GM23338 (cell line): ENCODE results near the gene GPATCH11. TPM values are rescaled to one million over a fixed set of nuclear protein-coding genes. Genes with fewer than 3 reads are reported as not detected.

ENCODE experiments used
- ATAC-seq: fragments of 200-7000 bp; cut with Tn5 transposase; 3 replicates; pipeline ENCODE4 v1.9.1; 2020
- DNase-seq: peaks from one replicate; pipeline ENCODE4 v3.0.0-alpha.2; 2015; ENCODE audit warnings: low spot score
- H2AFZ ChIP-seq: fragments of 200-600 bp; sonication (generic); 2 replicates; pipeline ENCODE4 v1.8.0; 2016; ENCODE audit warnings: antibody characterized with exemption, mild to moderate bottlenecking, moderate library complexity
- H3F3A ChIP-seq: fragments of 200-600 bp; sonication (generic); replicated peaks from 2 replicates; pipeline ENCODE4 v1.8.0; 2017; ENCODE audit warnings: antibody characterized with exemption, mixed run types, low read depth
- H3K27ac ChIP-seq: fragments of 200-600 bp; sonication (generic); 2 replicates; pipeline ENCODE4 v1.6.1; 2016; ENCODE audit warnings: low read depth
- H3K27me3 ChIP-seq: fragments of 200-600 bp; sonication (generic); 2 replicates; pipeline ENCODE4 v1.8.0; 2016; ENCODE audit warnings: mild to moderate bottlenecking, mixed run types, moderate library complexity; ENCODE audit not compliant: insufficient read depth
- H3K36me3 ChIP-seq: fragments of 200-600 bp; sonication (generic); 2 replicates; pipeline ENCODE4 v1.8.0; 2016; ENCODE audit warnings: mild to moderate bottlenecking; ENCODE audit not compliant: insufficient read depth
- H3K4me1 ChIP-seq: fragments of 200-600 bp; sonication (generic); 2 replicates; pipeline ENCODE4 v1.8.0; 2016; ENCODE audit warnings: mild to moderate bottlenecking, moderate library complexity; ENCODE audit not compliant: insufficient read depth
- H3K4me2 ChIP-seq: fragments of 200-600 bp; sonication (generic); 2 replicates; pipeline ENCODE4 v1.7.1; 2017; ENCODE audit warnings: mixed run types
- H3K4me3 ChIP-seq: fragments of 200-600 bp; sonication (generic); 2 replicates; pipeline ENCODE4 v1.6.1; 2016; ENCODE audit warnings: mixed run types
- H3K79me2 ChIP-seq: fragments of 200-600 bp; sonication (generic); replicated peaks from 2 replicates; pipeline ENCODE4 v1.8.0; 2017; ENCODE audit warnings: mild to moderate bottlenecking; ENCODE audit not compliant: insufficient read depth
- H3K9me2 ChIP-seq: fragments of 200-600 bp; sonication (generic); 2 replicates; pipeline ENCODE4 v1.8.0; 2017; ENCODE audit not compliant: insufficient read depth
- H4K20me1 ChIP-seq: fragments of 200-600 bp; sonication (generic); replicated peaks from 2 replicates; pipeline ENCODE4 v1.8.0; 2017; ENCODE audit warnings: mild to moderate bottlenecking; ENCODE audit not compliant: insufficient read depth
- H3K27ac Mint-ChIP-seq: 2 replicates; pipeline ENCODE4 v1.8.0; 2020; ENCODE audit warnings: inconsistent platforms, mild to moderate bottlenecking, moderate library complexity, mixed read lengths
- H3K27me3 Mint-ChIP-seq: 3 replicates; pipeline ENCODE4 v1.8.0; 2022; ENCODE audit warnings: low read depth, mild to moderate bottlenecking, moderate library complexity, mixed read lengths, inconsistent platforms; ENCODE audit not compliant: insufficient read depth, poor library complexity
- H3K36me3 Mint-ChIP-seq: 3 replicates; pipeline ENCODE4 v1.8.0; 2021; ENCODE audit warnings: low read depth, mild to moderate bottlenecking, inconsistent platforms, moderate library complexity, mixed read lengths
- H3K4me1 Mint-ChIP-seq: 3 replicates; pipeline ENCODE4 v1.8.0; 2020; ENCODE audit warnings: mild to moderate bottlenecking, inconsistent platforms, mixed read lengths
- H3K4me3 Mint-ChIP-seq: 3 replicates; pipeline ENCODE4 v1.8.0; 2021; ENCODE audit warnings: moderate library complexity, mild to moderate bottlenecking, inconsistent platforms, mixed read lengths
- H3K9me3 Mint-ChIP-seq: 3 replicates; pipeline ENCODE4 v1.8.0; 2020; ENCODE audit warnings: moderate library complexity, mild to moderate bottlenecking, inconsistent platforms, mixed read lengths
- CREB1 ChIP-seq: fragments of 250-450 bp; sonication (Bioruptor Pico); IDR thresholded peaks from 2 replicates; pipeline ENCODE4 v1.5.0; 2020; ENCODE audit warnings: low read depth, mild to moderate bottlenecking, moderate library complexity
- EZH2 ChIP-seq: fragments of 200-600 bp; sonication (generic); IDR thresholded peaks from one replicate; pipeline ENCODE4 v1.8.0; 2017; ENCODE audit warnings: antibody characterized with exemption, mild to moderate bottlenecking, low read depth; ENCODE audit not compliant: unreplicated experiment
- EZH2phosphoT487 ChIP-seq: fragments of 200-600 bp; sonication (generic); IDR thresholded peaks from one replicate; pipeline ENCODE4 v1.8.1; 2018; ENCODE audit warnings: antibody characterized with exemption; ENCODE audit not compliant: unreplicated experiment
- NANOG ChIP-seq: IDR thresholded peaks from 2 replicates; pipeline ENCODE4 v1.6.1; 2016; ENCODE audit warnings: antibody characterized with exemption, borderline replicate concordance
- POLR2AphosphoS5 ChIP-seq: IDR thresholded peaks from 2 replicates; pipeline ENCODE4 v1.6.1; 2016; ENCODE audit warnings: antibody characterized with exemption, low read depth
- STAT1 ChIP-seq: IDR thresholded peaks from one replicate; pipeline ENCODE4 v1.6.1; 2016; ENCODE audit warnings: antibody characterized with exemption; ENCODE audit not compliant: unreplicated experiment
- ZNF114 ChIP-seq: fragments of 250-450 bp; sonication (Bioruptor Pico); IDR thresholded peaks from 2 replicates; pipeline ENCODE4 v1.5.0; 2020; ENCODE audit warnings: mild to moderate bottlenecking, moderate library complexity
- ZNF462 ChIP-seq: fragments of 250-450 bp; sonication (Bioruptor Pico); IDR thresholded peaks from 2 replicates; pipeline ENCODE4 v1.5.0; 2020; ENCODE audit warnings: mild to moderate bottlenecking, moderate library complexity
- long read RNA-seq: library from polyadenylated mRNA; unstranded; transcript quantifications from one replicate; pipeline ENCODE4 v2.0.0, GENCODE V29; 2020; ENCODE audit not compliant: unreplicated experiment
- polyA plus RNA-seq: library from polyadenylated mRNA; unstranded; fragments of >200 nt; fragmentation: Nextera tagmentation; extraction: Ambion mirVana; gene quantifications from 2 replicates; pipeline ENCODE4 v1.2.1, GENCODE V29; 2016
- total RNA-seq: library from RNA; depleted of rRNA; stranded (reverse); fragments of >200 nt; shearing (Covaris generic); gene quantifications from 2 replicates; pipeline ENCODE4 v1.2.3, GENCODE V29; 2014; rRNA removed
- TF ChIP-seq, protein P1 (sequence below): IDR thresholded peaks from 2 replicates; pipeline ENCODE4 v1.6.1; 2016; ENCODE audit warnings: antibody characterized with exemption
- TF ChIP-seq, protein P2 (sequence below), 2 experiments: fragments of 200-600 bp in 1 of 2; sonication (generic) in 1 of 2; conservative IDR thresholded peaks; 2 replicates each; pipeline versions ENCODE4 v1.5.1 to v1.6.1; 2016 to 2017; ENCODE audit warnings: antibody characterized with exemption in 2 of 2, low read depth in 2 of 2, mild to moderate bottlenecking in 2 of 2, moderate library complexity in 1 of 2

GPATCH11 gene
- total RNA-seq, result 2.8 and 3.5 TPM in 2 replicates
- 4.3 and 8.0 TPM in 2 replicates for polyA plus RNA-seq
- long read RNA-seq, partial matches to known transcripts, result 0 of 1 reads
- long read RNA-seq, other reads (novel, unspliced or antisense), result 1 of 1 reads

DNA sequence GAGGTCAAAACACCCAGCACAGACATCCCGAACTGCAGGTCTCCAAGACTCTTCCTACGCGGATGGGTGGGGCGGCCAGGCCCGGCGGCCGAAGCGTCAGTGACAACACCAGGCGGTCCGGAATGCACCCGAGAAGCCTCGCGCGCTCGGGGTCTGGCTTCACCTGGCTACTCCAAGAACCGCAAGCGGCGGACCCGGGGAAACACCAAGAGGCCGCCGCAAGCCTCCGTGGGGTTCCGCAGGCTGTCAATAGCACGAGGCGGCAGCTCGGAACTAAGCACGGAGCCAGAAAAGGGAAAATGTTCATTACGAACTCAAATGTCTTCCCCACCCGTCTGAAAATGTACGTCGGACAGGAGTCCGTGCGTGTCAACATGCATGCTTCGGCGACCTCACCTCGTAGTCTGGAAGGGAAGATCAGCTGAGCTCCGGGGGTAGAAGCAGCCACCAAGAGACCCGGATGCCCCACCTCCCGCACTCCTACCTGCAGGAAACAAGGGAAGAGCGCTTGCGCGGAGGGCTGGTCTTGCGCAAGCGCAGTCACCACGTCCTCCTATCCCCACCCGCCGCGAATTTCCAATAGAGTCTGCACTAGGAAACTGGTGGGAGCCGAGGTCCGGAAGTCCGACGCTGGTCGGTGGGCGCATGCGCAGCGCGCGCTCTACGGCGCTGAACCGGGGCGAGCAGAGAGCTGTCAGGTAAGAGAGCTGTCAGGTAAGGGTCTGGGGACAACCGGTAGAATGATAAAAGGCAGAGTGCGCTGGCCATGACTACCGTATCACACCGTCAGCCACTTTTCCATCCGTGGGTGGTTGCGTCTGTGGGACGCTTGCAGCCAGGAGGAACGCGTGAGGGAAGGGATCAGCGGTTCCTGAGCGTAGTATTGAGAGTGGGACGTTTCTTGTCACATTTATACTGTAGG is at the start of gene GPATCH11, which contains the start of gene HEATR5B:
Gene GPATCH11, plus strand, starts transcription at position 646 of the 922 bp plus-strand sequence. CDS start 3,864 bp downstream, outside the sequence.
Gene HEATR5B, minus strand, starts transcription at position 500 of the 922 bp plus-strand sequence. CDS start 958 bp downstream, outside the sequence.
- Mint-ChIP-seq H3K27me3 (no peaks in the 10 kb centered on the region), H3K9me3 (no peaks in the 10 kb centered on the region), H3K4me3 (no peak within 1 kb of the TSS), H3K36me3 (no peaks in the 10 kb centered on the region; the same call in 1 of the 3 replicates), H3K27ac (no peak within 1 kb of the TSS), H3K4me1 (no peaks in the 10 kb centered on the region; the same call in none of the 3 replicates)
- no peaks in the 10 kb centered on the region for H3K9me2 ChIP-seq
- peaks cover 9% of the 10 kb centered on the region; the same call in 1 of the 2 replicates for H3K79me2 ChIP-seq
- H3K27ac ChIP-seq, result no peak within 1 kb of the TSS
- TF ChIP-seq CREB1 (CRISPR knock-in tag) (0 out of 2 replicates have a peak, but pooled peaks have one; percentile 23), STAT1 (no peak), POLR2AphosphoS5 (peak; percentile 84)
- H3K4me3 ChIP-seq, result peak within 1 kb of the TSS; percentile 64
- H3K27me3 ChIP-seq, result no peaks in the 10 kb centered on the region
- DNase-seq, result peak; percentile 98
- H3K4me1 ChIP-seq, result peaks cover 9% of the 10 kb centered on the region
- H4K20me1 ChIP-seq, result no peaks in the 10 kb centered on the region
- no peaks in the 10 kb centered on the region for H3K36me3 ChIP-seq
- ATAC-seq, result peak; percentile 98
- H3F3A ChIP-seq, result no peaks in the 10 kb centered on the region
- peak within 1 kb of the TSS; percentile 80 for H3K4me2 ChIP-seq
- H2AFZ ChIP-seq, result peak within 1 kb of the TSS; percentile 80

DNA sequence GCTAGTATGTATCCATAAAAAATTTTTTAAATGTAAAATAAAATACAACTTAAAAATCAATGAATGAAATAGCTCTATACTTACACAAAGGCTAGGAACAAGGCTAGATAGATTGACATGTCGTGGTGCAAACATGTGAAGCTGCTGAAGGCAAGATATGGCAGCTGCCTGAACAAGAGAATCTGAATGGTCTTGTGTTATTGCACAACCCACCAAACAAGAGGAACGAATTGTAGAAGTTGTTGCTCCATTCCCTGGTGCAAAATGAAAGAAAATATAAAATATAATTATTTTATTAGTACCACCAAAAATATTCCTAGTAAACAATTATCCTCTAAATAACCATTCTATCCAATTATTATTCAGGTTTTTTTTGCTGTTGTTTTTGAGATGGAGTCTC is 46.5 kb upstream of the GPATCH11 start:
- peaks cover 4% of the 10 kb centered on the region; the same call in 2 of the 3 replicates for H3K36me3 Mint-ChIP-seq
- Histone ChIP-seq H3K4me1 (no peaks in the 10 kb centered on the region), H3K9me2 (no peaks in the 10 kb centered on the region), H3K4me2 (no peak overlapping the region), H2AFZ (no peak overlapping the region), H3K36me3 (no peaks in the 10 kb centered on the region), H3K4me3 (no peak overlapping the region), H4K20me1 (no peaks in the 10 kb centered on the region), H3F3A (no peaks in the 10 kb centered on the region), H3K79me2 (no peaks in the 10 kb centered on the region), H3K27me3 (no peaks in the 10 kb centered on the region), H3K27ac (no peak overlapping the region)
- H3K27me3 Mint-ChIP-seq, result no peaks in the 10 kb centered on the region
- no peak overlapping the region for H3K27ac Mint-ChIP-seq
- no peaks in the 10 kb centered on the region for H3K4me1 Mint-ChIP-seq
- no peaks in the 10 kb centered on the region for H3K9me3 Mint-ChIP-seq
- DNase-seq, result no peak
- ATAC-seq, result no peak
- H3K4me3 Mint-ChIP-seq, result no peak overlapping the region
- no peak for TF ChIP-seq EZH2
- no peak for TF ChIP-seq NANOG
- TF ChIP-seq POLR2AphosphoS5, result no peak
- TF ChIP-seq, protein P1, sequence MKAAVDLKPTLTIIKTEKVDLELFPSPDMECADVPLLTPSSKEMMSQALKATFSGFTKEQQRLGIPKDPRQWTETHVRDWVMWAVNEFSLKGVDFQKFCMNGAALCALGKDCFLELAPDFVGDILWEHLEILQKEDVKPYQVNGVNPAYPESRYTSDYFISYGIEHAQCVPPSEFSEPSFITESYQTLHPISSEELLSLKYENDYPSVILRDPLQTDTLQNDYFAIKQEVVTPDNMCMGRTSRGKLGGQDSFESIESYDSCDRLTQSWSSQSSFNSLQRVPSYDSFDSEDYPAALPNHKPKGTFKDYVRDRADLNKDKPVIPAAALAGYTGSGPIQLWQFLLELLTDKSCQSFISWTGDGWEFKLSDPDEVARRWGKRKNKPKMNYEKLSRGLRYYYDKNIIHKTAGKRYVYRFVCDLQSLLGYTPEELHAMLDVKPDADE, result no peak
- TF ChIP-seq EZH2phosphoT487, result no peak
- TF ChIP-seq ZNF462 (CRISPR knock-in tag), result no peak
- TF ChIP-seq, protein P2, sequence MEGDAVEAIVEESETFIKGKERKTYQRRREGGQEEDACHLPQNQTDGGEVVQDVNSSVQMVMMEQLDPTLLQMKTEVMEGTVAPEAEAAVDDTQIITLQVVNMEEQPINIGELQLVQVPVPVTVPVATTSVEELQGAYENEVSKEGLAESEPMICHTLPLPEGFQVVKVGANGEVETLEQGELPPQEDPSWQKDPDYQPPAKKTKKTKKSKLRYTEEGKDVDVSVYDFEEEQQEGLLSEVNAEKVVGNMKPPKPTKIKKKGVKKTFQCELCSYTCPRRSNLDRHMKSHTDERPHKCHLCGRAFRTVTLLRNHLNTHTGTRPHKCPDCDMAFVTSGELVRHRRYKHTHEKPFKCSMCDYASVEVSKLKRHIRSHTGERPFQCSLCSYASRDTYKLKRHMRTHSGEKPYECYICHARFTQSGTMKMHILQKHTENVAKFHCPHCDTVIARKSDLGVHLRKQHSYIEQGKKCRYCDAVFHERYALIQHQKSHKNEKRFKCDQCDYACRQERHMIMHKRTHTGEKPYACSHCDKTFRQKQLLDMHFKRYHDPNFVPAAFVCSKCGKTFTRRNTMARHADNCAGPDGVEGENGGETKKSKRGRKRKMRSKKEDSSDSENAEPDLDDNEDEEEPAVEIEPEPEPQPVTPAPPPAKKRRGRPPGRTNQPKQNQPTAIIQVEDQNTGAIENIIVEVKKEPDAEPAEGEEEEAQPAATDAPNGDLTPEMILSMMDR (conservative IDR thresholded peaks at IDR 0.05; ENCODE audit: low read depth in 2 of 2), result no peak
- TF ChIP-seq ZNF114 (CRISPR knock-in tag), result no peak
- no peak for TF ChIP-seq CREB1 (CRISPR knock-in tag)
